ENCODE results near the gene THBD.

- TF ChIP-seq CTCF (IDR thresholded peaks at IDR 0.05) (no peak), POLR2A (IDR thresholded peaks at IDR 0.05) (no peak), EP300 (IDR thresholded peaks at IDR 0.05) (no peak)
Observed at GRCh38 chr20:23027721-23028120, 21.8 kb downstream of the THBD start.
